Uterus (tissue), 4 donors: ENCODE data around the gene YPEL3. TPM values are rescaled to one million over a fixed set of nuclear protein-coding genes. Genes with fewer than 3 reads are reported as not detected.

ENCODE experiments used
- DNase-seq, 2 donors: peaks; one replicate each; pipeline ENCODE4 v3.0.0-alpha.2; 2019 to 2020
- H3K27ac ChIP-seq, 2 donors: fragments of 200-600 bp; sonication (generic); 1 replicate in 1 of 2; 2 replicates in 1 of 2; pipeline ENCODE4 v1.5.1; 2016 to 2018
- H3K27me3 ChIP-seq, 2 donors: fragments of 200-600 bp; sonication (generic); one replicate each; pipeline ENCODE4 v1.5.1; 2018 to 2019; ENCODE audit warnings: control low read depth in 1 of 2
- H3K36me3 ChIP-seq, 2 donors: fragments of 200-600 bp; sonication (generic); one replicate each; pipeline ENCODE4 v1.5.1; 2019; ENCODE audit warnings: control low read depth in 1 of 2
- H3K4me1 ChIP-seq, 2 donors: fragments of 200-600 bp; sonication (generic); one replicate each; pipeline ENCODE4 v1.5.1; 2018 to 2019; ENCODE audit warnings: control low read depth in 1 of 2
- H3K4me3 ChIP-seq, 2 donors: fragments of 200-600 bp; sonication (generic); 1 replicate in 1 of 2; 2 replicates in 1 of 2; pipeline ENCODE4 v1.5.1; 2018 to 2019; ENCODE audit warnings: mild to moderate bottlenecking in 1 of 2
- H3K9me3 ChIP-seq, 2 donors: fragments of 200-600 bp; sonication (generic); one replicate each; pipeline ENCODE4 v1.5.1; 2019; ENCODE audit warnings: control low read depth in 1 of 2
- CTCF ChIP-seq, 4 experiments: fragments of 200-600 bp in 2 of 4; fragments of 450-650 bp in 2 of 4; sonication (generic) in 2 of 4; IDR thresholded peaks; one replicate each; pipeline ENCODE4 v1.5.1; 2016 to 2019; ENCODE audit warnings: antibody characterized with exemption in 4 of 4, mild to moderate bottlenecking in 2 of 4, moderate library complexity in 1 of 4
- POLR2A ChIP-seq, 2 donors: fragments of 450-650 bp; IDR thresholded peaks; one replicate each; pipeline ENCODE4 v1.6.1; 2016; ENCODE audit warnings: antibody characterized with exemption in 2 of 2, mild to moderate bottlenecking in 1 of 2, moderate library complexity in 1 of 2
- intact Hi-C: fragments of 100-400 bp; cut with DNase I; formaldehyde crosslinking; loops from one replicate; pipeline ENCODE4 v1.15.1; 2023; ENCODE audit warnings: low total_unique reads
- total RNA-seq, 4 donors: library from RNA; depleted of rRNA in 3 of 4; stranded (reverse); fragments of >200 nt in 3 of 4; gene quantifications; one replicate each; pipeline versions ENCODE4 v1.1.0 to v1.2.4, GENCODE V29; 2014 to 2023
- donor health status: DM: yes; HTN: yes; CAD: no.

YPEL3 gene, protein sequence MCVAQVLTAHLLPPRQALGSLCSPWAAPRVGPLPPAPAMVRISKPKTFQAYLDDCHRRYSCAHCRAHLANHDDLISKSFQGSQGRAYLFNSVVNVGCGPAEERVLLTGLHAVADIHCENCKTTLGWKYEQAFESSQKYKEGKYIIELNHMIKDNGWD
- total RNA-seq = 100 to 1,000 TPM in 1 of 4 donors, 10 to 100 TPM in 2, 1 to 10 TPM in 1; 9.2 to 158 (median 36.4) TPM

GRCh38 chr16:30096105-30096861 is at the start of gene YPEL3:
TSS of gene YPEL3 (minus strand) at chr16:30096213. CDS start at chr16:30095482, 731 bp downstream.
- DNase-seq = peak; percentile 92 to 93
- H3K27me3 ChIP-seq = no peaks in the 10 kb centered on the region
- no peaks in the 10 kb centered on the region for H3K36me3 ChIP-seq
- no peaks in the 10 kb centered on the region for H3K9me3 ChIP-seq
- H3K4me1 ChIP-seq = peaks cover 0 to 21% of the 10 kb centered on the region in 2 donors
- H3K4me3 ChIP-seq = peak within 1 kb of the TSS; percentile 80 to 82
- peak within 1 kb of the TSS; percentile 95 to 99 for H3K27ac ChIP-seq
- intact Hi-C loops = no loop called here
- TF ChIP-seq POLR2A (IDR thresholded peaks at IDR 0.05) (peak; percentile 81 to 97), CTCF (IDR thresholded peaks at IDR 0.05) (no peak)

- H3K36me3 ChIP-seq = no peaks in the 10 kb centered on the region
- no peaks in the 10 kb centered on the region for H3K27me3 ChIP-seq
- intact Hi-C loops = no loop called here
- no peak overlapping the region for H3K4me3 ChIP-seq
- no peaks in the 10 kb centered on the region for H3K4me1 ChIP-seq
- DNase-seq = no peak
- no peak for TF ChIP-seq POLR2A (IDR thresholded peaks at IDR 0.05)
- H3K27ac ChIP-seq = no peak overlapping the region
- H3K9me3 ChIP-seq = no peaks in the 10 kb centered on the region
Observed at GRCh38 chr16:30145657-30146056, 49.6 kb upstream of the YPEL3 start.

DNA sequence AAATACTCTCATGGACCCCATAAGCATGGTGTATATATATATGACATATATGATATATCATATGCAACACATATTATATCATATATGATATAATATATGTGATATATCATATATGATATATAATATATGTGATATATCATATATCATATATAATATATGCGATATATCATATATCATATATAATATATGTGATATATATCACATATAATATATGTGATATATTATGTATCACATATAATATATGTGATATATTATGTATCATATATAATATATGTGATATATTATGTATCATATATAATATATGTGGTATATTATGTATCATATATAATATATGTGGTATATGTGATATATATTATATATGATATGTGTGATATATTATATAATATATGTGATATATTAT is 48.9 kb upstream of the YPEL3 start:
- no peaks in the 10 kb centered on the region for H3K9me3 ChIP-seq
- no peak overlapping the region for H3K27ac ChIP-seq
- no peaks in the 10 kb centered on the region for H3K27me3 ChIP-seq
- no peak overlapping the region for H3K4me3 ChIP-seq
- DNase-seq = no peak
- no peaks in the 10 kb centered on the region for H3K4me1 ChIP-seq
- intact Hi-C loops = no loop called here
- no peaks in the 10 kb centered on the region for H3K36me3 ChIP-seq
- TF ChIP-seq CTCF (IDR thresholded peaks at IDR 0.05) (no peak), POLR2A (IDR thresholded peaks at IDR 0.05) (no peak)

GRCh38 chr16:30144017-30144416 is 48.0 kb upstream of the YPEL3 start:
- no peak for TF ChIP-seq POLR2A (IDR thresholded peaks at IDR 0.05)
- no peak for TF ChIP-seq CTCF (IDR thresholded peaks at IDR 0.05)
- no peak overlapping the region for H3K27ac ChIP-seq
- no peaks in the 10 kb centered on the region for H3K9me3 ChIP-seq
- H3K4me1 ChIP-seq = no peaks in the 10 kb centered on the region
- no peak overlapping the region for H3K4me3 ChIP-seq
- no peaks in the 10 kb centered on the region for H3K36me3 ChIP-seq
- no peak for DNase-seq
- H3K27me3 ChIP-seq = no peaks in the 10 kb centered on the region
- intact Hi-C loops = no loop called here

DNA sequence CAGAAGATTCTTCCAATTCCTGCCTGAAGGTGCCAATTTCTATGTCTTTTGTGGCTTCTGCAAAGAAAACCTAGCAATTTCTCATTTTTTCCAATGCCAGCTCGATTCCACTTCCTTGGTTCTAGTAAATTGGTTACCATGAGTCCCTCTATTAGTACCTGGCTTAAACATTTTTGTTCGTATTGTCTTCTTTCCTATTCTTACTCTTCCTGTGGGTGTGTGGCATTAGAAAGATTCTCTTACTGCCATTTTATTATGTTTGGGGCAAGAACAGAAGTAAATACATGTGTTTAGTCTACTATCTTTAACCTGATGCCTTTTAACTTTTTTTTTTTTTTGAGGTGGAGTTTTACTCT is 47.3 kb upstream of the YPEL3 start:
- no peak overlapping the region for H3K27ac ChIP-seq
- no peaks in the 10 kb centered on the region for H3K4me1 ChIP-seq
- H3K27me3 ChIP-seq = no peaks in the 10 kb centered on the region
- H3K9me3 ChIP-seq = no peaks in the 10 kb centered on the region
- DNase-seq = no peak
- TF ChIP-seq POLR2A (IDR thresholded peaks at IDR 0.05) (no peak), CTCF (IDR thresholded peaks at IDR 0.05) (no peak)
- no peak overlapping the region for H3K4me3 ChIP-seq
- intact Hi-C loops = no loop called here
- H3K36me3 ChIP-seq = no peaks in the 10 kb centered on the region
